NCI-H345 (cell line): Measurements from ENCODE around the gene SEMA3A.
"Not testable (repeated sequence)": the region's sequence is repeated elsewhere in the genome, so short reads cannot be mapped to it uniquely, and the experiment has no call there.

Experiments used
- DNase-seq: peaks from one replicate; lab custom pipeline; 2025; lab: John Stamatoyannopoulos, UW

The SEMA3A gene

GRCh38 chr7:84152995-84153394 is 41.6 kb downstream of the SEMA3A start:
- DNase-seq = no peak

- not testable (repeated sequence) for DNase-seq
These were observed 44.2 kb downstream of the SEMA3A start for GRCh38 chr7:84150370-84150769.

- no peak for DNase-seq
These were observed 45.0 kb downstream of the SEMA3A start for GRCh38 chr7:84149573-84149972.

- no peak for DNase-seq
These were observed 48.7 kb downstream of the SEMA3A start for GRCh38 chr7:84145892-84146291.

- no peak for DNase-seq
These were observed 49.7 kb downstream of the SEMA3A start for GRCh38 chr7:84144935-84145334.

- DNase-seq = no peak
These were observed 50.1 kb downstream of the SEMA3A start for GRCh38 chr7:84144480-84144879.

GRCh38 chr7:84142726-84143125 is 51.9 kb downstream of the SEMA3A start:
- no peak for DNase-seq

- no peak for DNase-seq
These were observed 54.4 kb downstream of the SEMA3A start for GRCh38 chr7:84139986-84140729.

- DNase-seq = no peak
These were observed 56.2 kb downstream of the SEMA3A start for GRCh38 chr7:84138411-84138810.

GRCh38 chr7:84137812-84138211 is 56.8 kb downstream of the SEMA3A start:
- no peak for DNase-seq

GRCh38 chr7:84136809-84137208 is 57.8 kb downstream of the SEMA3A start:
- DNase-seq = no peak

GRCh38 chr7:84136336-84136735 is 58.3 kb downstream of the SEMA3A start:
- DNase-seq = no peak

- no peak for DNase-seq
These were observed 60.4 kb downstream of the SEMA3A start for GRCh38 chr7:84134169-84134568.

- no peak for DNase-seq
These were observed 68.9 kb downstream of the SEMA3A start for GRCh38 chr7:84125654-84126053.

GRCh38 chr7:84123965-84124547 is 70.5 kb downstream of the SEMA3A start:
- no peak for DNase-seq

- no peak for DNase-seq
These were observed 71.8 kb downstream of the SEMA3A start for GRCh38 chr7:84122582-84123360.

- no peak for DNase-seq
These were observed 77.3 kb downstream of the SEMA3A start for GRCh38 chr7:84117304-84117703.

GRCh38 chr7:84113906-84114850 is 80.4 kb downstream of the SEMA3A start:
- DNase-seq = no peak

GRCh38 chr7:84113286-84113685 is 81.3 kb downstream of the SEMA3A start:
- DNase-seq = no peak

- DNase-seq = no peak
These were observed 81.8 kb downstream of the SEMA3A start for GRCh38 chr7:84112771-84113170.

- no peak for DNase-seq
These were observed 82.7 kb downstream of the SEMA3A start for GRCh38 chr7:84111842-84112241.

- DNase-seq = no peak
These were observed 84.2 kb downstream of the SEMA3A start for GRCh38 chr7:84110400-84110799.
